ENCODE measurements around the gene C11orf24. TPM values are rescaled to one million over a fixed set of nuclear protein-coding genes. Genes with fewer than 3 reads are reported as not detected.

Gene C11orf24
- total RNA-seq, 1 experiment from 2014 or later, result 37.8 TPM

- intact Hi-C loops (cut with micrococcal nuclease), result no loop called here
- TF ChIP-seq EZH2phosphoT487 (IDR thresholded peaks at IDR 0.05; ENCODE audit: borderline replicate concordance), result no peak
- no peak for TF ChIP-seq CBX3 (IDR thresholded peaks at IDR 0.05; ENCODE audit: low read depth)
- no peak for TF ChIP-seq SP1 (IDR thresholded peaks at IDR 0.05; ENCODE audit: low read depth)
- no peak for TF ChIP-seq ZBTB33 (IDR thresholded peaks at IDR 0.05; ENCODE audit: extremely low read depth, insufficient replicate concordance, low read length)
- no peak for TF ChIP-seq ZNF274 (IDR thresholded peaks at IDR 0.05; ENCODE audit: low read depth, low read length)
- TF ChIP-seq YY1 (IDR thresholded peaks at IDR 0.05; ENCODE audit: extremely low read depth, insufficient replicate concordance, low read depth, low read length), result no peak
- no peak for TF ChIP-seq ATF3 (IDR thresholded peaks at IDR 0.05)
- no peak for TF ChIP-seq POLR2A (IDR thresholded peaks at IDR 0.05; ENCODE audit: borderline replicate concordance, extremely low read depth, insufficient read depth, insufficient read length)
- TF ChIP-seq MAX (IDR thresholded peaks at IDR 0.05), result no peak
- TF ChIP-seq JUND (IDR thresholded peaks at IDR 0.05), result no peak
- no peaks in the 10 kb centered on the region for H3K9me2 ChIP-seq (ENCODE audit: insufficient read depth)
- H3K4me3 ChIP-seq (replicated peaks in 1 of 2; ENCODE audit: low read depth in 1 of 2, low read length in 2 of 2), result no peak overlapping the region
- H4K20me1 ChIP-seq (ENCODE audit: insufficient read depth), result no peaks in the 10 kb centered on the region
- CTCF ChIA-PET, result no interaction called here
- peaks cover 7 to 17% of the 10 kb centered on the region in 2 experiments for H3K4me1 ChIP-seq (ENCODE audit: control insufficient read depth in 1 of 2, insufficient read depth in 2 of 2, low read length in 2 of 2)
- no peak for DNase-seq (ENCODE audit: low read depth, low spot score)
- H3K9ac ChIP-seq (ENCODE audit: low read length), result no peak overlapping the region
- POLR2A ChIA-PET, result no interaction called here
- H3K4me2 ChIP-seq (ENCODE audit: low read length), result no peak overlapping the region
- RAD21 ChIA-PET (ENCODE audit: low non-redundant PET in 1 of 2, low total read pairs in 2 of 2, uncharacterized antibody in 2 of 2, unreplicated experiment in 2 of 2), result no interaction called here
- H3K27me3 ChIP-seq (ENCODE audit: insufficient read depth, low read length), result no peaks in the 10 kb centered on the region
- no peaks in the 10 kb centered on the region for H3K9me3 ChIP-seq (ENCODE audit: control insufficient read depth in 1 of 2, insufficient read depth in 1 of 2, low read depth in 1 of 2, low read length in 2 of 2)
- H3K36me3 ChIP-seq (ENCODE audit: control insufficient read depth in 1 of 2, insufficient read depth in 2 of 2, low read length in 2 of 2), result peaks cover 23 to 47% of the 10 kb centered on the region in 2 experiments
- no peak overlapping the region for H3K27ac ChIP-seq (ENCODE audit: low read depth, low read length)
- H3K79me2 ChIP-seq (ENCODE audit: insufficient read depth, low read length), result peaks cover 48% of the 10 kb centered on the region
- no peak for ATAC-seq
- BruUV-seq (replicated peaks), result no TSS peak
- H2AFZ ChIP-seq (ENCODE audit: low read depth, low read length, poor library complexity, severe bottlenecking), result no peak overlapping the region
These were observed 4.6 kb downstream of the C11orf24 start for GRCh38 chr11:68266936-68267880.
